Fibroblast of skin of scalp (primary cell): ENCODE measurements around the gene BCAR1.
"Not testable (repeated sequence)": the region's sequence is repeated elsewhere in the genome, so short reads cannot be mapped to it uniquely, and the experiment has no call there.

Experiments used
- DNase-seq: peaks from one replicate; pipeline ENCODE4 v3.0.0-alpha.2; 2013

BCAR1 gene

GRCh38 chr16:75224306-75225082, 26.9 kb downstream of the BCAR1 start:
- DNase-seq: no peak

GRCh38 chr16:75223129-75223528, 28.3 kb downstream of the BCAR1 start:
- DNase-seq: not testable (repeated sequence)

- no peak for DNase-seq
These were observed 29.1 kb downstream of the BCAR1 start for GRCh38 chr16:75222271-75222783.

GRCh38 chr16:75219838-75220237, 31.6 kb downstream of the BCAR1 start:
- no peak for DNase-seq

- no peak for DNase-seq
These were observed 32.3 kb downstream of the BCAR1 start for GRCh38 chr16:75219088-75219487.

GRCh38 chr16:75218256-75219076, 33.0 kb downstream of the BCAR1 start, which contains the start of gene CTRB1:
CTRB1 (plus strand) TSS chr16:75218988; CDS start chr16:75219008, 20 bp downstream.
- DNase-seq: no peak

GRCh38 chr16:75217389-75217851, 34.0 kb downstream of the BCAR1 start:
- DNase-seq: no peak

GRCh38 chr16:75216576-75216975, 34.8 kb downstream of the BCAR1 start:
- DNase-seq: no peak

GRCh38 chr16:75216127-75216526, 35.3 kb downstream of the BCAR1 start:
- no peak for DNase-seq

GRCh38 chr16:75211286-75211685, 40.1 kb downstream of the BCAR1 start:
- not testable (repeated sequence) for DNase-seq

- DNase-seq: no peak
These were observed 41.5 kb downstream of the BCAR1 start for GRCh38 chr16:75209944-75210343.

- not testable (repeated sequence) for DNase-seq
These were observed 41.9 kb downstream of the BCAR1 start for GRCh38 chr16:75209514-75209913.

GRCh38 chr16:75208861-75209505, 42.4 kb downstream of the BCAR1 start:
- DNase-seq: no peak

- no peak for DNase-seq
These were observed 43.1 kb downstream of the BCAR1 start for GRCh38 chr16:75208242-75208825.

GRCh38 chr16:75207831-75208230, 43.6 kb downstream of the BCAR1 start:
- no peak for DNase-seq

GRCh38 chr16:75206749-75207451, 44.5 kb downstream of the BCAR1 start, which contains the start of gene CTRB2:
CTRB2 (minus strand) TSS chr16:75207161; CDS start chr16:75207141, 20 bp downstream.
- no peak for DNase-seq

- not testable (repeated sequence) for DNase-seq
These were observed 45.3 kb downstream of the BCAR1 start for GRCh38 chr16:75205961-75206748.

GRCh38 chr16:75205438-75205837, 46.0 kb downstream of the BCAR1 start:
- DNase-seq: not testable (repeated sequence)

- not testable (repeated sequence) for DNase-seq
These were observed 46.5 kb downstream of the BCAR1 start for GRCh38 chr16:75204905-75205304.

- DNase-seq: no peak
These were observed 47.0 kb downstream of the BCAR1 start for GRCh38 chr16:75204410-75204758.
